GM12878 (cell line): ENCODE results near the gene SLC52A3. TPM values are rescaled to one million over a fixed set of nuclear protein-coding genes. Genes with fewer than 3 reads are reported as not detected.

Source experiments
- ATAC-seq: fragments of 200-7000 bp; cut with Tn5 transposase; 3 replicates; pipeline ENCODE4 v1.9.1; 2020; ENCODE audit warnings: mild to moderate bottlenecking, moderate library complexity
- BruUV-seq: library from RNA; stranded (reverse); fragments of 400-500 nt; replicated peaks from 2 replicates; lab custom pipeline; 2021; lab: Mats Ljungman, UMichigan
- CTCF ChIA-PET: fragments of 300-600 bp; sonication (Branson Sonifier 250); formaldehyde crosslinking; extraction: SDS; loops from one replicate; lab custom pipeline; 2021; ENCODE audit warnings: inconsistent platforms; lab: Yijun Ruan, JAX
- POLR2A ChIA-PET: fragments of 350-600 bp; formaldehyde crosslinking; extraction: SDS; loops from one replicate; lab custom pipeline; 2021; ENCODE audit warnings: inconsistent platforms; lab: Charles Lee
- RAD21 ChIA-PET: fragments of 300-600 bp; sonication (Branson Sonifier 250); formaldehyde crosslinking; loops from one replicate; lab custom pipeline; 2023; ENCODE audit warnings: antibody characterized with exemption; ENCODE audit not compliant: unreplicated experiment; lab: Charles Lee
- SMC1A ChIA-PET: fragments of 300-600 bp; sonication (Branson Sonifier 250); formaldehyde crosslinking; loops from one replicate; lab custom pipeline; 2023; ENCODE audit not compliant: unreplicated experiment, uncharacterized antibody; lab: Charles Lee
- DNase-seq: peaks from one replicate; pipeline ENCODE4 v3.0.0-alpha.2; 2011; ENCODE audit warnings: low read depth, low spot score
- FAIRE-seq: peaks from 3 replicates; lab custom pipeline; 2011; peaks lifted over from hg19 to GRCh38; lab: Jason Lieb, UNC
- H2AFZ ChIP-seq: 2 replicates; pipeline ENCODE4 v1.6.0; 2011; ENCODE audit warnings: low read depth, low read length, control low read depth; ENCODE audit not compliant: control insufficient read depth
- H3K27ac ChIP-seq: 2 replicates; pipeline ENCODE4 v1.5.1; 2011; ENCODE audit warnings: control low read depth; ENCODE audit not compliant: control insufficient read depth, insufficient read depth
- H3K27me3 ChIP-seq, 2 experiments: replicated peaks in 1 of 2; 2 replicates each; pipeline versions ENCODE4 v1.6.0 to v1.6.1; 2011; ENCODE audit warnings: low read length in 1 of 2; ENCODE audit not compliant: control insufficient read depth in 2 of 2, insufficient read depth in 2 of 2
- H3K36me3 ChIP-seq, 2 experiments: 2 replicates each; pipeline ENCODE4 v1.5.1; 2011; ENCODE audit warnings: low read length in 1 of 2; ENCODE audit not compliant: control insufficient read depth in 2 of 2, insufficient read depth in 2 of 2
- H3K4me1 ChIP-seq: 2 replicates; pipeline ENCODE4 v1.6.1; 2011; ENCODE audit warnings: mild to moderate bottlenecking, low read length, moderate library complexity, mixed read lengths; ENCODE audit not compliant: control insufficient read depth, insufficient read depth
- H3K4me2 ChIP-seq: 2 replicates; pipeline ENCODE4 v1.6.0; 2011; ENCODE audit warnings: control low read depth; ENCODE audit not compliant: control insufficient read depth, insufficient read depth
- H3K4me3 ChIP-seq: fragments of 200-600 bp; sonication (generic); 2 replicates; pipeline ENCODE4 v1.5.1; 2016
- H3K79me2 ChIP-seq: 2 replicates; pipeline ENCODE4 v1.6.0; 2011; ENCODE audit warnings: low read length; ENCODE audit not compliant: control insufficient read depth, insufficient read depth
- H3K9ac ChIP-seq: 2 replicates; pipeline ENCODE4 v1.8.0; 2011; ENCODE audit warnings: low read length, control low read depth, mixed read lengths; ENCODE audit not compliant: control insufficient read depth, insufficient read depth
- H3K9me3 ChIP-seq: replicated peaks from 3 replicates; pipeline ENCODE4 v1.5.1; 2011; ENCODE audit warnings: mild to moderate bottlenecking, low read length; ENCODE audit not compliant: control insufficient read depth, insufficient read depth
- H4K20me1 ChIP-seq: 2 replicates; pipeline ENCODE4 v1.6.0; 2011; ENCODE audit not compliant: control insufficient read depth, insufficient read depth
- BHLHE40 ChIP-seq, 2 experiments: fragments of 450-650 bp in 1 of 2; IDR thresholded peaks; 2 replicates each; pipeline ENCODE4 v1.6.1; 2011 to 2017; ENCODE audit warnings: low read depth in 2 of 2, borderline replicate concordance in 1 of 2, improper control_type of control experiment in 1 of 2, low read length in 1 of 2, mild to moderate bottlenecking in 1 of 2
- IRF4 ChIP-seq: IDR thresholded peaks from 2 replicates; pipeline ENCODE4 v1.6.1; 2011; ENCODE audit warnings: low read depth, low read length
- ZNF207 ChIP-seq: fragments of 450-650 bp; IDR thresholded peaks from 2 replicates; pipeline ENCODE4 v1.6.1; 2014; ENCODE audit warnings: antibody characterized with exemption, mild to moderate bottlenecking, borderline replicate concordance
- WGBS: methylation state at CpG from one replicate; pipeline ENCODE4 v1.1.6; 2016; ENCODE audit warnings: low lambda C conversion rate; ENCODE audit not compliant: insufficient replicate concordance, insufficient coverage; ENCODE audit errors: missing lambda C conversion rate; 5-methylcytosine and 5-hydroxymethylcytosine counted together
- in situ Hi-C: fragments of 300-500 bp; cut with MboI; formaldehyde crosslinking; loops from 9 replicates; pipeline ENCODE4 v1.14.3; 2018; ENCODE audit warnings: mixed read lengths
- intact Hi-C: fragments of 100-400 bp; cut with micrococcal nuclease; formaldehyde crosslinking; loops from one replicate; pipeline ENCODE4 v1.14.2; 2022; ENCODE audit not compliant: unreplicated experiment
- polyA plus RNA-seq, 11 experiments: library from polyadenylated mRNA; depleted of rRNA in 4 of 11; unstranded in 6 of 11; stranded (reverse) in 5 of 11; fragments of >200 nt; fragmentation: Nextera tagmentation in 4 of 11; fragmentation: Illumina TruSeq in 1 of 11; extraction: Ambion mirVana in 4 of 11; extraction: Trizol in 1 of 11; gene quantifications; 1 replicate in 1 of 11; 2 replicates in 10 of 11; pipeline versions ENCODE4 v1.2.1 to v1.2.3, GENCODE V29; 2011 to 2016; ENCODE audit warnings: inconsistent platforms in 2 of 11, missing spikeins in 2 of 11, low read depth in 1 of 11
- total RNA-seq, 4 experiments: library from RNA; depleted of rRNA in 3 of 4; stranded (reverse); fragments of >200 nt in 3 of 4; fragmentation: Illumina TruSeq in 1 of 4; extraction: Trizol in 1 of 4; gene quantifications; 2 replicates each; pipeline versions ENCODE4 v1.2.1 to v1.2.3, GENCODE V29; 2013 to 2021

SLC52A3 gene
- total and polyA plus RNA-seq, 10 of the 15 experiments (the other 5 are each of a cell fraction or from before 2014, with no cell fraction given): not detected

DNA sequence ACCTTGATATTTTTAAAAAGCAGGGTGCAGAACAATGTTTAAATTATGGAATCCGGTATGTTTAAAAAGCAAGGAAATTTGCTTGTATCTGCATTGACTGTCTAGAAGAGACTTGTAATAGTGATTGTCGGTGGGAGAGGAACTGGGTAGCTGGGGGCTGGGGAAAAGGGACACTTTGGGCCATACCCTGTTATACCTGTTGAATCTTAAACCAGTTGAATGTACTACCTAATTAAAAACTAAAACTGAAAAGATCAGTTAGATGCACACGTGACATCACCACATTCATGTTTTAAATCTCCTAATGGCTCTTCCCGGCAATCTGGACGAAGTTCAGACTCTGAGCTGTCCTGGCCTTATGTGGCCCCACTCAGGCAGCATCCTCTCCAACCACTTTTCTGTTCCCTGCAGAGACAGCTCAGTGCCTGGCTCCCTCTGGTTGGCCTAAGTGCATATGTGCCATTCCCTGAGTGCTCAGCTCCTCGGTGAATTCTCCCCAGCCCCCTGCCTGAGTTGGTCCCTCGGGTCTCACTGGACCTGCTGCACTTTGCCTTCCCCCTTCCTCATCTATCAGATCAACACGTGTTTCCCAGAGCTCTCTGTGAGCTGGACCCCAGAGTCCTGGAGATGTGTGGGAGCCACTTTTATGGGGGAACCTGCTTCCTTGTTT lies 36.3 kb downstream of the SLC52A3 start:
- CTCF ChIA-PET: no interaction called here
- no peak for ATAC-seq

DNA sequence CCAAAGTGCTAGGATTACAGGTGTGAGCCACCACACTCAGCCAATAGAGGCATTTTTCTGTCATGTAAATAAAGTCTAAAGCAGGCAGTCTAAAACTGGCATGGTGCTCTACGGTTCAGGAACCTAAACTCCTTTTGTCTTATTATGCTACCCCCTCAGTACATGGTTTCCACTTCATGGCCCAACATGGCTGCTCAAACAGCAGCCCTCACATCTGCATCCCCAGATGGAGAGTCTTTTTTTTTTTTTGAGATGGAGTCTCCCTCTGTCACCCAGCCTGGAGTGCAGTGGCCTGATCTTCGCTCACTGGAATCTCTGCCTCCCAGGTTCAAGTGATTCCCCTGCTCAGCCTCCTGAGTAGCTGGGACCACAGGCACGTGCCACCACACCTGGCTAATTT lies 38.3 kb downstream of the SLC52A3 start:
- ChIA-PET CTCF (interaction anchor here (0.6 kb wide), 2 partner anchors 9 to 51 kb away, joined by 3 read pairs; no protein-coding TSS in a partner anchor), SMC1A (interaction anchor here (1.2 kb wide), 1 partner anchor 81 kb away, joined by 3 read pairs; no protein-coding TSS in a partner anchor), POLR2A (no interaction called here), RAD21 (no interaction called here)
- H3K27ac ChIP-seq: no peak overlapping the region
- no peaks in the 10 kb centered on the region for H3K9me3 ChIP-seq
- in situ Hi-C loops (loop anchor here (10.0 kb wide), 1 partner anchor 375 kb away; no protein-coding TSS in a partner anchor), intact Hi-C loops (no loop called here)
- H3K4me3 ChIP-seq: no peak overlapping the region
- FAIRE-seq: no peak
- peaks cover 0 to 8% of the 10 kb centered on the region in 2 experiments; a peak in 3 of 4 replicates for H3K27me3 ChIP-seq
- H3K9ac ChIP-seq: no peak overlapping the region
- ATAC-seq: no peak
- no peaks in the 10 kb centered on the region for H3K4me1 ChIP-seq
- no peaks in the 10 kb centered on the region for H3K79me2 ChIP-seq
- no peak overlapping the region for H3K4me2 ChIP-seq
- no peak for DNase-seq
- no peaks in the 10 kb centered on the region for H4K20me1 ChIP-seq
- H3K36me3 ChIP-seq: no peaks in the 10 kb centered on the region
- no peak overlapping the region for H2AFZ ChIP-seq
- BruUV-seq: no TSS peak
- TF ChIP-seq BHLHE40 (IDR thresholded peaks at IDR 0.05; ENCODE audit: borderline replicate concordance in 1 of 2, low read depth in 2 of 2, low read length in 1 of 2) (0 out of 4 replicates have a peak, but pooled peaks of 1 of the 2 experiments have one; percentile 15), IRF4 (no peak)
- WGBS: 16% methylated on average over 3 of the region's 3 CpGs

More for the DNA sequence above, 36.3 kb downstream of the SLC52A3 start:
- Histone ChIP-seq H2AFZ (no peak overlapping the region), H3K9me3 (no peaks in the 10 kb centered on the region), H3K36me3 (no peaks in the 10 kb centered on the region), H3K4me1 (no peaks in the 10 kb centered on the region), H3K9ac (no peak overlapping the region), H3K79me2 (no peaks in the 10 kb centered on the region), H3K4me2 (no peak overlapping the region), H3K27ac (no peak overlapping the region), H3K4me3 (no peak overlapping the region), H3K27me3 (peaks cover 0 to 7% of the 10 kb centered on the region in 2 experiments; a peak in 3 of 4 replicates), H4K20me1 (no peaks in the 10 kb centered on the region; the same call in 1 of the 2 replicates)
- intact Hi-C loops (no loop called here), in situ Hi-C loops (loop anchor here (10.0 kb wide), 1 partner anchor 377 kb away; no protein-coding TSS in a partner anchor)
- ChIA-PET POLR2A (no interaction called here), SMC1A (no interaction called here), RAD21 (no interaction called here)
- FAIRE-seq (no peak), DNase-seq (no peak)
- no peak for TF ChIP-seq ZNF207
- TF ChIP-seq IRF4: no peak
- WGBS: 33% methylated on average over 8 of the region's 8 CpGs
- BruUV-seq: no TSS peak
